Stomach (tissue), 9 donors: Measurements from ENCODE around the gene G2E3. TPM values are rescaled to one million over a fixed set of nuclear protein-coding genes. Genes with fewer than 3 reads are reported as not detected.
"Not testable (repeated sequence)": the region's sequence is repeated elsewhere in the genome, so short reads cannot be mapped to it uniquely, and the experiment has no call there.

Source experiments
- DNase-seq, 2 donors: peaks; one replicate each; pipeline versions ENCODE4 v3.0.0 to v3.0.0-alpha.2; 2013 to 2019
- H3K27ac ChIP-seq, 5 donors: fragments of 200-600 bp in 4 of 5; sonication (generic) in 4 of 5; one replicate each; pipeline ENCODE4 v1.5.1; 2013 to 2019; ENCODE audit warnings: mild to moderate bottlenecking in 1 of 5, moderate library complexity in 1 of 5
- H3K27me3 ChIP-seq, 3 donors: fragments of 200-600 bp; sonication (generic); one replicate each; pipeline ENCODE4 v1.5.1; 2017 to 2019; ENCODE audit warnings: mixed run types in 1 of 3
- H3K36me3 ChIP-seq, 4 donors: fragments of 200-600 bp; sonication (generic); 1 replicate in 3 of 4; 2 replicates in 1 of 4; pipeline ENCODE4 v1.5.1; 2016 to 2019
- H3K4me1 ChIP-seq, 4 donors: fragments of 200-600 bp; sonication (generic); one replicate each; pipeline ENCODE4 v1.5.1; 2016 to 2019
- H3K4me3 ChIP-seq, 4 donors: fragments of 200-600 bp; sonication (generic) in 3 of 4; one replicate each; pipeline ENCODE4 v1.5.1; 2016 to 2019; ENCODE audit warnings: mild to moderate bottlenecking in 1 of 4
- H3K9me3 ChIP-seq, 4 donors: fragments of 200-600 bp; sonication (generic); one replicate each; pipeline ENCODE4 v1.5.1; 2016 to 2019
- CTCF ChIP-seq, 7 experiments: fragments of 450-650 bp in 4 of 7; fragments of 200-600 bp in 3 of 7; sonication (generic) in 3 of 7; IDR thresholded peaks; one replicate each; pipeline ENCODE4 v1.5.1; 2016 to 2019; ENCODE audit warnings: antibody characterized with exemption in 7 of 7, control low read depth in 2 of 7, mild to moderate bottlenecking in 1 of 7
- EP300 ChIP-seq: sonication (generic); formaldehyde crosslinking; IDR thresholded peaks from one replicate; pipeline ENCODE4 v1.6.1; 2017; ENCODE audit warnings: antibody characterized with exemption
- POLR2A ChIP-seq, 4 donors: fragments of 450-650 bp; IDR thresholded peaks; one replicate each; pipeline ENCODE4 v1.6.1; 2016; ENCODE audit warnings: antibody characterized with exemption in 4 of 4, control low read depth in 2 of 4, mild to moderate bottlenecking in 1 of 4, moderate library complexity in 1 of 4
- POLR2AphosphoS5 ChIP-seq, 3 donors: sonication (generic); formaldehyde crosslinking; IDR thresholded peaks; one replicate each; pipeline ENCODE4 v1.6.1; 2016; ENCODE audit warnings: antibody characterized with exemption in 3 of 3
- WGBS, 5 donors: extraction: QIAGEN DNeasy Blood & Tissue Kit in 3 of 5; methylation state at CpG; one replicate each; pipeline versions ENCODE4 v1.1.5 to v1.1.7; 2013 to 2018; 5-methylcytosine and 5-hydroxymethylcytosine counted together
- intact Hi-C: fragments of 100-400 bp; cut with DNase I; formaldehyde crosslinking; loops from one replicate; pipeline ENCODE4 v1.15.1; 2023; ENCODE audit warnings: low total_unique reads
- polyA plus RNA-seq, 3 donors: library from polyadenylated mRNA; stranded (reverse); fragments of 200-250 nt; gene quantifications; one replicate each; pipeline ENCODE4 v1.2.3, GENCODE V29; 2013
- total RNA-seq, 5 donors: library from RNA; depleted of rRNA; stranded (reverse); fragments of >200 nt; gene quantifications; one replicate each; pipeline versions ENCODE4 v1.1.0 to v1.2.3, GENCODE V29; 2014 to 2016
- donor health status: healthy with polysubstance abuse.
- donor health status: Bipolar disorder and iron deficiency.
- donor health status: healthy.

The G2E3 gene
- total and polyA plus RNA-seq, 8 donors = 3.3 to 26.1 (median 6.9) TPM

GRCh38 chr14:30533126-30533525 lies 25.8 kb upstream of the G2E3 start:
- intact Hi-C loops = no loop called here
- WGBS, 5 donors = 78 to 100% (median 93%) methylated on average over 1 of the region's 1 CpG
- H3K9me3 ChIP-seq = no peaks in the 10 kb centered on the region
- DNase-seq = no peak
- no peaks in the 10 kb centered on the region for H3K27me3 ChIP-seq
- H3K36me3 ChIP-seq = no peaks in the 10 kb centered on the region
- no peak for TF ChIP-seq POLR2A (IDR thresholded peaks at IDR 0.05)
- no peak for TF ChIP-seq EP300
- TF ChIP-seq CTCF (IDR thresholded peaks at IDR 0.05) = no peak
- TF ChIP-seq POLR2AphosphoS5 (IDR thresholded peaks at IDR 0.05) = no peak
- no peaks in the 10 kb centered on the region for H3K4me1 ChIP-seq
- H3K4me3 ChIP-seq = no peak overlapping the region
- no peak overlapping the region for H3K27ac ChIP-seq

- Histone ChIP-seq H3K36me3 (no peaks in the 10 kb centered on the region), H3K9me3 (peaks cover 0 to 2% (median 0%) of the 10 kb centered on the region in 4 donors), H3K27ac (no peak overlapping the region), H3K4me3 (no peak overlapping the region), H3K27me3 (no peaks in the 10 kb centered on the region), H3K4me1 (no peaks in the 10 kb centered on the region)
- intact Hi-C loops = no loop called here
- DNase-seq = no peak
- 84 to 100% (median 88%) methylated on average over 1 of the region's 1 CpG for WGBS, 5 donors
- TF ChIP-seq CTCF (IDR thresholded peaks at IDR 0.05) (no peak), POLR2A (IDR thresholded peaks at IDR 0.05) (no peak)
Measured at GRCh38 chr14:30541318-30541717, 17.6 kb upstream of the G2E3 start.

- H3K9me3 ChIP-seq, H3K4me3 ChIP-seq, H3K4me1 ChIP-seq, H3K27me3 ChIP-seq, H3K36me3 ChIP-seq, DNase-seq, intact Hi-C loops, H3K27ac ChIP-seq: not testable (repeated sequence)
- 76 to 88% (median 87%) methylated on average over 4 of the region's 4 CpGs for WGBS, 5 donors
Measured at GRCh38 chr14:30546735-30547134, 12.2 kb upstream of the G2E3 start.

GRCh38 chr14:30547388-30548048 lies 11.4 kb upstream of the G2E3 start:
- Histone ChIP-seq H3K36me3 (no peaks in the 10 kb centered on the region), H3K4me3 (no peak overlapping the region), H3K9me3 (peaks cover 0 to 3% (median 0%) of the 10 kb centered on the region in 4 donors), H3K4me1 (no peaks in the 10 kb centered on the region), H3K27ac (no peak overlapping the region), H3K27me3 (peaks cover 0 to 3% (median 0%) of the 10 kb centered on the region in 3 donors)
- TF ChIP-seq POLR2AphosphoS5 (IDR thresholded peaks at IDR 0.05) (no peak), EP300 (no peak), POLR2A (IDR thresholded peaks at IDR 0.05) (no peak), CTCF (IDR thresholded peaks at IDR 0.05) (no peak)
- intact Hi-C loops = no loop called here
- WGBS, 5 donors = 94 to 96% (median 95%) methylated on average over 14 to 40 of the region's 40 CpGs
- no peak for DNase-seq

GRCh38 chr14:30550335-30550734 lies 8.6 kb upstream of the G2E3 start:
- H3K27me3 ChIP-seq = peaks cover 0 to 3% (median 0%) of the 10 kb centered on the region in 3 donors
- no peak overlapping the region for H3K27ac ChIP-seq
- no peaks in the 10 kb centered on the region for H3K36me3 ChIP-seq
- H3K9me3 ChIP-seq = peaks cover 0 to 3% (median 0%) of the 10 kb centered on the region in 4 donors
- no peaks in the 10 kb centered on the region for H3K4me1 ChIP-seq
- TF ChIP-seq EP300 (no peak), CTCF (IDR thresholded peaks at IDR 0.05) (no peak), POLR2AphosphoS5 (IDR thresholded peaks at IDR 0.05) (no peak), POLR2A (IDR thresholded peaks at IDR 0.05) (no peak)
- intact Hi-C loops = no loop called here
- DNase-seq = no peak
- H3K4me3 ChIP-seq = no peak overlapping the region
